HG03354 (cell line): ENCODE results near the gene SPNS2.

Experiments
- ATAC-seq: cut with Tn5 transposase; IDR thresholded peaks from one replicate; pipeline ENCODE4 v1.9.1; 2021; ENCODE audit warnings: mild to moderate bottlenecking; ENCODE audit not compliant: unreplicated experiment, poor library complexity, severe bottlenecking

Gene SPNS2

GRCh38 chr17:4582691-4583090 is 84.0 kb downstream of the SPNS2 start:
- no peak for ATAC-seq

GRCh38 chr17:4583206-4583605 is 84.5 kb downstream of the SPNS2 start:
- ATAC-seq = no peak

GRCh38 chr17:4583782-4584100 is 85.1 kb downstream of the SPNS2 start:
- ATAC-seq = no peak

GRCh38 chr17:4584101-4584916 is 85.6 kb downstream of the SPNS2 start, which contains the start of gene SMTNL2:
Gene SMTNL2, plus strand, starts transcription at chr17:4584529. Its CDS starts 77 bp downstream, at chr17:4584606.
- no peak for ATAC-seq

- ATAC-seq = no peak
Observed at GRCh38 chr17:4584917-4585637, 86.4 kb downstream of the SPNS2 start.

GRCh38 chr17:4585638-4585994 is 86.9 kb downstream of the SPNS2 start:
- no peak for ATAC-seq

- no peak for ATAC-seq
Observed at GRCh38 chr17:4586043-4586442, 87.4 kb downstream of the SPNS2 start.

- no peak for ATAC-seq
Observed at GRCh38 chr17:4587195-4587594, 88.5 kb downstream of the SPNS2 start.

- no peak for ATAC-seq
Observed at GRCh38 chr17:4587803-4588202, 89.1 kb downstream of the SPNS2 start.

- no peak for ATAC-seq
Observed at GRCh38 chr17:4588391-4588790, 89.7 kb downstream of the SPNS2 start.
